GM19043 (cell line): ENCODE data around the gene SPO11.

Experiments used
- ATAC-seq: cut with Tn5 transposase; IDR thresholded peaks from one replicate; pipeline ENCODE4 v1.9.1; 2021; ENCODE audit warnings: low read depth; ENCODE audit not compliant: unreplicated experiment

Gene SPO11, protein sequence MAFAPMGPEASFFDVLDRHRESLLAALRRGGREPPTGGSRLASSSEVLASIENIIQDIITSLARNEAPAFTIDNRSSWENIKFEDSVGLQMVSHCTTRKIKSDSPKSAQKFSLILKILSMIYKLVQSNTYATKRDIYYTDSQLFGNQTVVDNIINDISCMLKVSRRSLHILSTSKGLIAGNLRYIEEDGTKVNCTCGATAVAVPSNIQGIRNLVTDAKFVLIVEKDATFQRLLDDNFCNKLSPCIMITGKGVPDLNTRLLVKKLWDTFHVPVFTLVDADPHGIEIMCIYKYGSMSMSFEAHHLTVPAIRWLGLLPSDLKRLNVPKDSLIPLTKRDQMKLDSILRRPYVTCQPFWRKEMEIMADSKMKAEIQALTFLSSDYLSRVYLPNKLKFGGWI

DNA sequence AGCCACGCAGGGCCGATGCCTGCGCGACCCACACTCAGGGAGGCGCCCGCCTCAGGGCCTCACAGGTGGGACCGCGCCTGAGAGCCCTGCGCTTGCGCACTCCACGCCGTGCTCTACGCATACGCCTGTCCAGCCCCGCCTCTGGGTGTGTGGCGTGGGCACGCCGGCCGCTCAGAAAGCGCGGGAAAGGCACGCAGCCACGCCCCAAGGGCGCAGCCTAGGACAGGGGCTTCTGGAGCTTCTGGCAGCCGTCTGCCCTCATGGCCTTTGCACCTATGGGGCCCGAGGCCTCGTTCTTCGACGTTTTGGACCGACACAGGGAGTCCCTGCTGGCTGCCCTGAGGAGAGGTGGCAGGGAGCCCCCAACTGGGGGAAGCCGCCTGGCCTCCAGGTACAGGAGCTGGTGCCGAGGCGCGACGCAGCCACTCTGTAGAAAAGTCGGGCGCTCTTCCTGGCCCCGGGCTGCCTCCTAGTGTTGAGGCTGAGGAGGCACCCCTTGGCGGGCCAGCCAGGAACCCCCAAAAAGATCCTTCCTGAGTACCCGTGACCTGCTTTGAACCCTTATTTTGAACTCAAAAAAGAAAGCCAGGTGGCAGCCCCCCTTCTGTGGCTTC is at the start of gene SPO11:
SPO11 (plus strand) TSS at position 196 of the 614 bp plus-strand sequence; CDS start at position 261, 65 bp downstream.
- ATAC-seq = no peak

DNA sequence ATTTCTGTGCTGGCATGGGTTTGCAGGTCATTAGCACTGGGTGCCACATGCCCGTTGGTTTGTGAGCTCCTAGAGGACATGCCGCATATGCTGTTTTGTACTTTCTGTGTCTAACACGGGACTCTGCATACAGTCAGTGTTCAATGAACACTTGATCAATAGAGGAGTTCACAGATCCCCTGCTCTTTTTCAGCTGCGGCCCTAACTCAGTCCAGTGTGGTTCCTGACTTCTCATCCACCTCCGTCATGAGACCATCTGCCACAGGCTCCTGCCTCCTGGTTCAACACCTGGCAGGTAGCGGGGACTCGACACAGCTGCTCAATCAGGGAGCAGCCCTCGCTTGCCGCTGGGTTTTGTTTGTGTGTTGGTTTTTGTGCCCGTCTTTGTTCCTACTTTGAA is 49.4 kb upstream of the SPO11 start:
- ATAC-seq = no peak

DNA sequence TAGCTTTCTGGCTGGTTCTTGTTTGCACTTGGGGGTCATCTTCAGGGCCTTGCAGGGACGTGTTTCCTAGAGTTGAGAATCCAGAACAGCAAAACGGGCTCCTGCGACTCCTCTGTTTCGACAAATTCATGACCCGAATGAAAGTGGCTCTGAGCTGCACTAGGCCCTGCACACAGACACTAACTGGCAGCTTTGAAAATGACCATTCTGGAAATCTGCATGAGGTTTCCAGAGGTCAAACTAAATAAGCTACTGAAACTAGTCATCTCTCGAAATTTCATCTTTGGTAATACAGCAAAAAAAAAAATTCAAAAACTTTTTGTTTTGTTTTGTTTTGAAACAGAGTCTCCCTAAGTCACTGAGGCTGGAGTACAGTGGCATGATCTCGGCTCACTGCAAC is 47.7 kb upstream of the SPO11 start:
- ATAC-seq = no peak

DNA sequence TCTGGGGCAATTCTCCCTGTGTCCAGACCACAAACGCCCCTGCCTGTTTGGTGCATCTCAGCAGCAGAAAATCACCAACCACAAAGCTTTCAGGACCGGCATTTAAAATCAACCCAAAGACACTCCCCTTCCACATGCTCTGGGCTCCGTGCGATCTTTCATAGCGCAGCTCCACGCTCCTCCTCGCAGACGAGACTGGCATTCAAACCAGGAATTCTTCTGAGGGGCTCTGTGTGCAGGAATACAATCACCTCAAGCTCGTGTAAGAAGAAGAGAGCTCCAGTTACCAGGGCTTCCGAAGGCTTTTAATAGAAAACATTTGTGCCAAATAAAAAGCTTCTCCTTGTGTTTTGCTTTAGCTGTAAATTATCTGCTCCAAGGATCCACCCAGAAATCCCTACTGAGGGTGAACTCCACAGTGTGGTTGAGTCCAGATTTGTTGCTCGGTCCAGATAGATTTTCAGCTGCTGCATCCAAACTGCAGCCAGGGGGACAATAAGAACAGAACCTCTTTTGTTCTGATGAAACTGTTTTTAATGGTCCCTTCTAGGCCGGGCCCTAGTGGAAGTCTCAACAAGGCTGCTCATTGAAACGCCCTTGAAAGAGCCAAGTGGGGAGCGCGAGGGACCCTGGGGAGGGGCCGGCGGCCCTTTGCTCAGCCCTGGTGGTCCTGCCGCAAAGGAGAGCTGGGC is 46.8 kb upstream of the SPO11 start:
- ATAC-seq = no peak

DNA sequence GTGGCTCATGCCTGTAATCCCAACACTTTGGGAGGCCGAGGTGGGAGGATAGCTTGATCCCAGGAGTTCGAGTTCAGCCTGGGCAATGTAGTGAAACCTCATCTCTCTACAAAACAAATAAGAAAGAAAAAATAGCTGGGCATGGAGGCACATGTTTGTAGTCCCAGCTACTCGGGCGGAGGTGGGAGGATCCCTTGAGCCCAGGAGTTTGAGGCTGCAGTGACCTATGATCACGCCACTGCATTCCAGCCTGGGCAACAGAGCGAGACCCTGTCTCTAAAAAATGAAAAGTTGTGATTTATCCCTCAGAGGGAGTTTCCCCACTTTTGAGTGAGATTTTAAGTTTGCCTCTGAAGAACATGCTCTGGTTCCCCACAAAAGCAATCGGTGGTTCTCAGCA is 45.7 kb upstream of the SPO11 start:
- no peak for ATAC-seq

DNA sequence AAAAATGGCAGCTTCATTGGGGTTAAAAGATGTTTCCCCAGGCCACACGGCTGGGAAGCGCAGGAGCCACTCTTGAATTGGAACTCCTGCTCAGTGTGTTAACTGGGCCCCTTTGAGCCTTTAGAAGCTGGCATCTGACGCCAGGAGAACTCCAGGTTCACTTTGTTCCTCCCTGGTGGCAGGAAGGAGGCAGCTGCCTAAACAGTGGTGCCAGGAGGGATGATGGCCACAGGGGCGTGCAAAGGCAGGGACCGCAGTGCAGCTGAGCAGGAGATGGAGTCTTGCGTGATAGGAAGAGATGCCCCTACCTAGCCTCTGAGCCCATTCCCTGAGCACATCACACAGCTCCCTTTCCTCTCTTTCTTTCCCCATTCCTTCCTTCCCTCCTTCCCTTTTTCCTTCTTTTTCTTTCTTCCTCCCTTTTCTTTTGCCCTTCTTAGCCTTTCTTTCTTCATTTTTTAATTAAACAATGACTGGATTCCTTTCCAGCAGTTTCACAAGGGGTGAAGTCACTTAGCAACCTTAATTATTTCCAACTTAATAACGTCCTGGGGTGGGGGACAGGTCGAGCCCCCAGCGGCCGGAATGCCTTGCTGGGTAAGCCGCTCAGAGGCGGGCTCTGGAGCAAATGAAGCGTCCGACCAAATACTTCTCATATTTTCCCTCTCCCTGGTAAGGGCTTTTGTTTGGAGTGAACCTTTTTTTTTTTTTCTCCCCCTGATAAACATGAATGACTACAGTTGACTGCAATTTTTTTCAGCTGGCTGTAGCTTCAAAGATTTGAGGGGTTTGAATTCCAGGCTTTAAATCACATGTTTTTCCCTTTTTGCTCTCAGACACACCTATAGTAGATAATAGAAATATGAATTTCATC is 42.4 kb upstream of the SPO11 start:
- ATAC-seq = no peak

DNA sequence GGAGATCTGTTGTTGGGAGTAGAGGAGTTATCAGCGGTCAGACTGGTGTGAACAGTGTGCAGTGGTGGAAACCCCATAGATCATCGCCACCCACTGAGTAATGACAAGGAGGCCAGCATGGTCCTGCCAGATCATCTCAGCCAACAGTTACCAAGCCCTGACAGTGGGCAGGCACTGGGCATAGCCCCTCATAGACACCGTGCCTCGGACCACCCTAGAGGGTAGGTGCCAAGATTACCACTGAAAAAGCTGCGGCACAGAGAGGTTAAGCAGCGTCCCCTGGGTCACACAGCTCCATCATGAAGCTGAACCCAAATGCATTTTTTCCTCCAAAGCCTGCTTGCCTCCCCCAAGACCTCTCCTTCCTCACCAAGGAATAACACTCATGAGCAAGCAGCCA is 41.7 kb upstream of the SPO11 start:
- ATAC-seq = no peak

DNA sequence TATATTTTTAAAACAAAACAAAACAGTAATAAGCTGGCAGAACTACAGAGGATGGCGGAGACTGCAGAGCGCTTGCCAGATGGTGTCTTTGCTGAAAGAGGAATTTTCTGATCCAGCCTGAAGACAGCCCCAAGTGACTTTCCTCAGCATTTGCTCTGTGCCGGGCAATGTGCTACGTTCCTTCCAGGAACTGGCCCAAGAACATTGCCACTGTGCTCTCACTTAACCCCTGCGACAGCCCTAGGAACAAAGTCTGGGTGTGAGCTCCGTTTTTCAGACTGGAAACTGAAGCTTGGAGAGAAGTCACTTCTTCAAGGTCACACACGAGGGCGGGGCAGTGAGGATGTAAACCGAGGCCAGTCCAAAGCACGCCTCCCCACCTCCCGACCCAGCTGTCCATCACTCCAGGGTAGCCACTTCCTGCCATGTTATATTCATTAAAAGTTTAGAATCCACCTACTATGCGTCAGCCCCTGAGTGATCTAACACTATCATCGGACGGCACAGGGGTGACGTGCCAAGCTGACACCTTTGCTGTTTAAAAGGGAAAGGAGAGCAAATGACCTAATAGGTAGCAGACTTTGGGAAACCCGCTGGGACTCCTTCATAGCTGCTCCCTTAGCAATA is 40.8 kb upstream of the SPO11 start:
- ATAC-seq = no peak

DNA sequence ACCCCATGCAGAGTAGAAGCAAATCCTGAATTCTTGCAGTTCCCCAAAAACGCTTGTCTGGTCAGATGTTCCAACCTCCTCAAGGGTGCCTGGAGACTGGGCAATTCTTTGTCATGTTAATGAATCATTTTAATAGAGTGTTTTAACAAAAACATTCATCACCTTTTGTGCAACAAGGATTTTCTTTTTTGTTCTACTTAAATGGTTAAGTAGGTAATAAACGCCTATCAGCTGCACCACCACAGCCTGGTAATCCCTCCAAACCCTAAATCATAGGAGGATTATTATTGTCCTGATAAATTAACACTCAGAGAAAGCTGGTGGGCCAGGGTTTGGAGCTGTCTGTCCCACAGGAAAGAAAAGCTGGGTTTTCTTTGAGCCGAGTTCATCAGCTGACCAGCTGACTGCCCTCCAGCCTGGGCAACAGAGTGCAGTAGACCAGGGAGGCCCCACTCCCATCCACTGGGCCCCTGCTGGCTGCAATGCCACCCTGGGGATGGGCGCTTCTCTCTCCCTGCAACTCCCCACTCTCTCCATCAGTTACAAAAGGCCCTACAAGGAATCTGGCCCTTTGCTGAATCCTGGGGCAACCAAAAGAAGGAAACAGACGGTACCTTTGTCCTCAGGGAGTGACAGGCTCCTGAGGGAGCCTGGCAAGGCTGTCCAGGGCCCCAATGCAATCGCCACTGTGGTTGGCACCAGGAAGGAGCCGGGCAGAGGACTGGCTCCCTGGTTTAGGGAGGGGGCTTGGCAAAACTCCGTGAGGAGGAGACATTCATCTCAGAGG is 40.0 kb upstream of the SPO11 start:
- ATAC-seq = no peak

DNA sequence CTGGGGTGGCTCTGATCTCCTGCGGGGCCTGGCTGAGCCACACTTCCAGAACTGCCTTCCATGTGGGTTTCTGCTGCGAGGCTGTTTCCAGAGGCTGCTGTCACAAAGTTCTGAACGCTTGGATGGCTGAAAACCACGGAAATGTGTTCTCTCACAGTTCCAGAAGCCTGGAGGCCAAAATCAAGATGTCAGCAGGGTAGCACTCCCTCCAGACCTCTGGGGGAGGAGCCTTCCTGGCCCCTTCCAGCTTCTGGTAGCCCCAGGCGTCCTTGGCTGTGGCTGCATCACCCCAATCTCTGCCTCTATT is 39.5 kb upstream of the SPO11 start:
- no peak for ATAC-seq

DNA sequence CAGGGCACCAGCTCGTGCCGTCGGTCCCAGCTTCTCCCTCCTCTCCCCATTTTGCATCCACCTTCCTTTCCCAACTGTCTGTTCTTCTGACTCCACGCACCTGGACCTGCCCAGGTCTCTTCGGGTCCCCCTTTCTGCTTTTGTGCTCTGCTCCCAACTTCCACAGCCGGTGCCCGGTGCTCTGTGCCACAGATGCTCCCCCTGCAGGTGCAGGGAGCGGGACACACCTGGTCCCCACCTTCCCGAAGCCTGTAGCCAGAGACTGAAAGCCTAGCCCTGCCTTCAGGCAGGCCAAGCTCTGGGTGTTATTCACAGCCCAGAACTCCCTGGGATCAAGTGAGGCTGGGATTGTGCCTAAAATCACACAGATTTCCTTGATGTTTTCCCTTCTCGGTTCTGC is 38.6 kb upstream of the SPO11 start:
- no peak for ATAC-seq

DNA sequence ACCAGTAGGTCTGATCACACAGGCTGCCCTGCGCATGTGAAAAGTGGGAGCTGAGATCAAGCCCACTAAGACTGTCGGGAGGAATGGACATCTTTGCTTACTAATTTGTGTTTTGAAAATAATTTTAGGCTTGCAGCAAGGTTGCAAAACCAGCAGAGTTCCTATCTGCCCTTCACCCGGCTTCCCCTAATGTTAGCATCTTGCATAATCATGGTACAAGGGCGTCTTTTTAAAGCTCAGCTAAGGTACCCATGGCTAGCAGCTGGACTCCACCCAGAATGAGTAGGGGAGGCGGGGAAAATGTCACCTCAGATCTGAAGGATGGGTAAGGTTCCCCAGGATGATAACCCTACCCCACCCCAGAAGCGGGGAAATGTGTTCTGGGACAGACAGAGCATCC is 37.9 kb upstream of the SPO11 start:
- ATAC-seq = no peak

DNA sequence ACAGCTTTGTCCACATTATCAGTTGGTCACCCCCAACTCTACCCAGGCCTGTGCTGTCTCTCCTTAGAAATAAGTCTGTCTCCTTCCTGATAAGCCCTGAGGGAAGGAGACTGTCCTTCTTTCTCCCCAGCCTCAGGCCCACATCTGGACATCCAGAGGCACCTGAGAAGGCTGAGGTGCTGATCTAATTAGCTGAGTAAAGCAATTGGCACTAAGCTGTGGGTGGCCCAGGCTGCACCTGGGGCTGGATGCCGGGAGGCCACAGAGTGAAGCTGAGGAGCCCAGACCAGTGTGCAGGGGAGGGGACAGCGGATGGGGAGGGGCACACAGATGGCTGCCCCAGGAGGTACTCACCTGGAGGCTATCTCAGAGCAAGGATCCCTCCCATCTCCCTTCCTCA is 37.0 kb upstream of the SPO11 start:
- no peak for ATAC-seq

DNA sequence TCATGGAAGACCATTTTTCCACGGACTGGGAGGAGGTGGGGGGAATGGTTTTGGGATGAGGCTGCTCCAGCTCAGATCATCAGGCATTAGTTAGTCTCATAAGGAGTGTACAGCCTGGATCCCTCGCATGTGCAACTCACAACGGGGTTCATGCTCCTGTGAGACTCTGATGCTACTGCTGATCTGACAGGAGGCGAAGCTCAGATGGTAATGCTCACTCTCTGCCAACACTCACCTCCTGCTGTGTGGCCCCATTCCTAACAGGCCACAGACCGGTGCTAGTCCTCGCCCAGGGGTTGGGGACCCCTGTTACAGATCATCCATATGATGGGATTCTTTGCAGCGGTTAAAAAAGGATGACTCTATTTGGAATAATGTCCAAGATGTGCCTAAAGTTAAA is 35.6 kb upstream of the SPO11 start:
- no peak for ATAC-seq

DNA sequence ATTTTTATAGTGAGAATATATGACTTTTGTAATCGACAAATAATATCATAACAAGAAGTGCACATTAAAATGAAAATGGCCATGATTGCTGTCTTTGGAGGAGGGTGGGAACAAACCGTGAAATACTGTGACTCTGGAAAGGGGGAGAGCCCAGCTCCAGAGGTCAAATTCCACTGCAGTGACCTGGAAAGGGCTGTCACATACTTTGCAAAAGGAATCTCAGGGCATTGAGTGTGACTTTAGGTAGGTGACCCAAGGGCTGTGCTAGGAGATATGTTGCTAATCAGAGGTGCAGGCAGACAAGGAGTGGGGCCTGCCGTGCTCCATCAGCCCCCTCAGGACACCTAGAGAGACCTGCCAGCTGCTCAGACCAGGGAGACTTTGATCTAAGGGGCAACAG is 35.1 kb upstream of the SPO11 start:
- ATAC-seq = no peak

DNA sequence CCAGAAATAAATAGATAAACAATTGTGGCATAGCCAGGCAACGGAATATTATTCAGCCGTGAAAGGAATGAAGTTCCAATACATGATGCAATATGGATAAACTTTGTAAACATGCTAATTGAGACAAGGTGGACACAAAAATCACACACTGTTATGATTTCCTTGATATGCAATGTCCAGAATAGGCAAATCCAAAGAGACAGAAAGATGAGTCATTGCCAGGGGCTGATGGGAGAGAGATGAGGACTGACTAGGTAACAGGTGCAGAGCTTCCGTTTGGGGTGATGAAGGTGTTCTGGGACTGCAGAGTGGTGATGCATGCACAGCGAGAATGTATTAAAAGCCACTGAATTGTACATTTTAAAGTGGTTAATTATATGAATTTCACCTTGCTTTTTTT is 31.1 kb upstream of the SPO11 start:
- ATAC-seq = no peak

DNA sequence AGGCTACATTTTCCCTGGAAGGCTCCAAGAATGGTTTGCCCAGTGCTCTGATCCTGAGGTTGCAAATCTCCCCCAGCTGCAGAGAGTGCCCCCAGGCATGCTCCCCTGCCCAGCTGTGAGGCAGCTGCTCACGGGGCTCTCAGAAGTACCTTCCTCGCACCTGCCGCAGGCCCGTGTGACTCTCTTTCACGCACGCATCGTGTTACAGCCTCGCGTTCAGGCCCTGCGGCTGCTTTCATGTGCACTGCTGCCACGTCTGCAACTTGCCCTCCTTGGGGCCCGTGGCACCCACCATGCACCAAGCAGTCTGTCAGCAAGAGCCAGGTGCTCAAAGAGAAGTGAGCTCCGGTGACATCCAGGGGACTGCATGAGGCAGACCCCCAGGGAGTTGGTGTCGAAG is 28.6 kb upstream of the SPO11 start:
- no peak for ATAC-seq

DNA sequence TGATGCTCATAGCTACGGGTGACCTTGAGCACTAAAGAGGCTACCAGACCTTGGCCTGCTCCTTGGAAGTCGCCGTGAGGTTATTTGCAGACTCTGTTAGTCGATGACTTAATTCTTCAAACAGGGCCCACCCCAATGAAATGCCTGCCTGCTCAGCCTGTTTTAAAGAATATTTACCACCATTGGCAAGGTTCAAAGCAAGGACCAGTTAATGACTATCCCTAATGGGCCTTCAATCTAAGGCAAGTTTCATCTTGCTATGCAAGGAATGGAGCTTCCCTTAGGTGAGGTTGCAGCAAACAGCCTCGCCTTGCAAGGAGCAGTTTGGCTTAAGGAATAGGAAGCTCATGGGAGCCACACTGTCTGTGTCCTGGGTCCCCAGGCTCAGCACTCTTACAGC is 22.9 kb upstream of the SPO11 start:
- ATAC-seq = no peak

DNA sequence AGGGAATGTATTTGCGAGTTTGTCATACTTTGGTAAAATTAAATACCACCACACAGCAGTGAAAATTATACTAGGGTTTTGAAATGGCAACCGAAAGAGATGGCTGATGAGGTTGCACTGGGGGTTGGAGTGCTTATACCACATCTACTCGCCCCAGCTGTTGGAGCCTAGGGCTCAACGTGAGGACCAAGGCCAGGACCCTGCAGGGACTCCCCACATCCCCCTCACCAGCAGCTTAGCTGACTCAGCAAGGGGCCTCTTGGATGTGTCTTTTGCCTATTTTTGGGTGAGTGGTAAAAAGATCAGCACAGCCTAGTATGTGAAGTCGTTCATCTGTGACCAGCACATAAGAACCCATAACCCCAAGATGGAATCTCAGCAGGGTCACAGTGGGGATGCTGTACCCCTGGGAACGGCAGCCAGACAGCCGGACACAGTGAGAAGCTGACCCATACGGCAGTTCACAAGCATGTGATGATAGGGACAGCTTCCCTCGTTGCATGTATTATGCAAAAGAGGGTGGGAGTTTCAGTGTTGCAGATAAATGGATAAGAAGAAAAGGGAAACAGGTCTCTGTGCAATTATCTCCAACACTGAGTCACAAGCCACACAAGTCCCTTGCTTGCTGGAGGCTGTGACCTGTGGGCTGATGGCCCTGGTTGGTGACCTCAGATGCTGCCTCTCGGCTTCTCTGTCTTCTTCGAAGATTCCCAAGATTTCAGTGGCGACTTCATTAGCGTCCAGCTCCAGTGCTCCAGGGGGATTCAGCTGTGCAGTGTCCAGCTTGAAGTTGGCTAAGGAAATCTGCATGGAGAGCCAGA is 20.9 kb upstream of the SPO11 start:
- no peak for ATAC-seq
